ENCODE data around the gene MATN4. TPM values are rescaled to one million over a fixed set of nuclear protein-coding genes. Genes with fewer than 3 reads are reported as not detected.

MATN4 gene
- total RNA-seq, 2 experiments from 2014 or later = 0.35 to 0.48 TPM

DNA sequence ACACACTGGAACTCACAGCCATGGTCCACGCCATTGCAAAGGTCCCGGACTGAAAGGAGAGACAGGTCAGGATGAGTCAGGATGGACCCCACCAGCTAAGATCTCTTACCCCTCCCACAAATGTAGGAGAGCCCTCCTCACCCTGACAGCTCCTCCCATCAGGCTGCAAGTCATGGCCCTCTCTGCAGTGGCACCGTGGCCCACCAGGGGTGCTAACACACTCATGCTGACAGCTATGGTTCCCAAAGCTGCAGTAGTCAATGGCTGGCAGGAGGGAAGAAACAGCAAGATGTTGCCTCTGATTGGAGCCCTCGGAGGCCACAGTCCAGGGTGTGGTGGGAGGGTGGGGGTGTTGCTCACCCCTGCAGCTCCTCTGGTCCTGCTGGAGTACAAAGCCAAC is 7.1 kb downstream of the MATN4 start:
- Mint-ChIP-seq H3K36me3 (ENCODE audit: low read depth) (no peaks in the 10 kb centered on the region), H3K9me3 (ENCODE audit: low read depth) (no peaks in the 10 kb centered on the region), H3K4me1 (peaks cover 22% of the 10 kb centered on the region), H3K27ac (no peak overlapping the region), H3K4me3 (no peak overlapping the region), H3K27me3 (peaks cover 36% of the 10 kb centered on the region)
- DNase-seq = peak; percentile 77
- intact Hi-C loops (cut with DNase I, micrococcal nuclease) = no loop called here
- ChIA-PET POLR2A (no interaction called here), CTCF (interaction anchor here (0.6 to 5.5 kb wide), 11 partner anchors 9 to 437 kb away, joined by 3 to 102 read pairs (median 4); partner anchors contain the start of gene SEMG1)
- peak; percentile 65 for ATAC-seq

DNA sequence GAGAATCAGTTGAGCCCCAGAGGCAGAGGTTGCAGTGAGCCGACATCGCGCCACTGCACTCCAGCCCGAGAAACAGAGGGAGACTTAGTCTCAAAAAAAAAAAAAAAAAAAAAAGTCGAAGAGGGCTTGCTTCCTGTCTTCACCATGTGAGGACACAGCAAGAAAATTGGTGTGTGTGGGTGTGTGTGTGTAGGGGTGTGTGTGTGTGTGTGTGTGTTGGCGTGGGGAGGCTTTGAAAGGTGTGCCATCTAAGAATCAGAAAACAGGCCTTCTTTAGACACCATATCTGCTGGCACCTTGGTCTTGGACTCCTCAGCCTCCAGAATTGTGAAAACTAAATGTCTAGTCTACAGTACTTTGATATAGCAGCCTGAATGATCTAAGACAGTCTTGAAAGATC is 8.3 kb downstream of the MATN4 start:
- ATAC-seq (no peak), DNase-seq (no peak)
- Mint-ChIP-seq H3K27ac (no peak overlapping the region), H3K9me3 (ENCODE audit: low read depth) (peaks cover 2% of the 10 kb centered on the region), H3K4me3 (no peak overlapping the region), H3K27me3 (peaks cover 37% of the 10 kb centered on the region), H3K4me1 (peaks cover 22% of the 10 kb centered on the region), H3K36me3 (ENCODE audit: low read depth) (no peaks in the 10 kb centered on the region)
- ChIA-PET POLR2A (no interaction called here), CTCF (no interaction called here)
- intact Hi-C loops (cut with DNase I, micrococcal nuclease) = no loop called here

DNA sequence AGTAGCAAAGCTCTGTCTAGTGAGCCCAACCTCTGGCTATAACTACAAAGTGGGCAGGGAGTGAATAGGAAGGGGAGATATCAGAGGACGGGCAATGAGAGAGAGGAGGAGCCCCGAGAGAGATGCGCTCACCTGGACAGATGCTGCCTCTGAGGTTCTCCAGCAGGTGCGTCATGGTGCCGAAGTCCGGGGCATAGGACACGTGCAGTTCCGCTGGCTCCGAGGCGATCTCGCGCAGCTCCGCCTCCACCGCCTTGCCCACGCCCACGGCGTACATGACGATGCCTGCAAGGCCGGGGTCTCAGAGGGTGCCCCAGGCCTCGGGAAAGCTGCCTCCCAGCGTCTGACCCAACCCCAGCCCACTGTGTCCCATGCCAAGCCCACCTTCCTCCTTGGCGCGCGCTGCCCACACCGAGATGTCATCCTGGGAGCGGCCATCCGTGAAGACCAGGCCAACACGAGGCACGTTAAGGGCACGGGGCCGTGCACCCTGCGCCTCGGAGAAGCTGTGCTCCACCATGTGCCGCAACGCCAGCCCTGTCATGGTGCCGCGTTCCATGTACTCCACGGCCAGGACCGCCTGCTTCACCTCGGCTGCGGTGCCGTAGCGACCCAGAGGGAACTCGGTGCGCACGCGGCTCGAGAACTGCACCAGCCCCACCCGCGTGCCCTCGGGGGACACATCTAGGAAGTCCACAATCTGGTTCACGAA is 10.2 kb downstream of the MATN4 start:
- POLR2A ChIA-PET = no interaction called here

DNA sequence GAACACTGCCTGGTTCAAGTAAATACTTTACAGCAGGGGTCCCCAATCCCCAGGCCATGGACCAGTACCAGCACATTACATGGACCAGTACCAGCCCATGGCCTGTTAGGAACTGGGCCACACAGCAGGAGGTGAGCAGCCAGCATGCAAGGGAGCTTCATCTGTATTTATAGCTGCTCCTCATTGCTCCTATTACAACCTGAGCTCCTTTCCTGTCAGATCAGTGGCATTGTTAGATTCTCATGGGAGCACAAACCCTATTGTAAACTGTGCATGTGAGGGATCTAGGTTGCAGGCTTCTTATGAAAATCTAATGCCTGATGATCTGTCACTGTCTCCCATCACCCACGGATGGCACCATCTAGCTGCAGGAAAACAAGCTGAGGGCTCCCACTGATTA is 13.4 kb downstream of the MATN4 start:
- no peak overlapping the region for H3K4me3 Mint-ChIP-seq
- no peak overlapping the region for H3K27ac Mint-ChIP-seq
- ATAC-seq = no peak
- CTCF ChIA-PET = interaction anchor here (0.6 to 6.4 kb wide), 43 partner anchors 8 to 496 kb away, joined by 3 to 102 read pairs (median 6); partner anchors contain the start of genes MATN4, PIGT and SEMG1
- H3K4me1 Mint-ChIP-seq = peaks cover 3% of the 10 kb centered on the region
- intact Hi-C loops (cut with DNase I, micrococcal nuclease) = loop anchor here (5.0 kb wide), 3 partner anchors 57 to 252 kb away; no protein-coding TSS in a partner anchor
- DNase-seq = no peak
- peaks cover 35% of the 10 kb centered on the region for H3K27me3 Mint-ChIP-seq
- H3K36me3 Mint-ChIP-seq (ENCODE audit: low read depth) = no peaks in the 10 kb centered on the region
- POLR2A ChIA-PET = interaction anchor here (0.9 kb wide), 1 partner anchor 77 kb away, joined by 4 read pairs; no protein-coding TSS in a partner anchor
- H3K9me3 Mint-ChIP-seq (ENCODE audit: low read depth) = peaks cover 2% of the 10 kb centered on the region

More for the DNA sequence above, 10.2 kb downstream of the MATN4 start:
- H3K9me3 Mint-ChIP-seq (ENCODE audit: low read depth) = peaks cover 2% of the 10 kb centered on the region
- CTCF ChIA-PET = interaction anchor here (1.0 to 1.1 kb wide), 2 partner anchors 14 to 21 kb away, joined by 3 read pairs; no protein-coding TSS in a partner anchor
- H3K27me3 Mint-ChIP-seq = peaks cover 34% of the 10 kb centered on the region
- no peak overlapping the region for H3K27ac Mint-ChIP-seq
- H3K4me1 Mint-ChIP-seq = peaks cover 16% of the 10 kb centered on the region
- ATAC-seq (no peak), DNase-seq (no peak)
- intact Hi-C loops (cut with DNase I, micrococcal nuclease) = no loop called here
- H3K4me3 Mint-ChIP-seq = no peak overlapping the region
- no peaks in the 10 kb centered on the region for H3K36me3 Mint-ChIP-seq (ENCODE audit: low read depth)

DNA sequence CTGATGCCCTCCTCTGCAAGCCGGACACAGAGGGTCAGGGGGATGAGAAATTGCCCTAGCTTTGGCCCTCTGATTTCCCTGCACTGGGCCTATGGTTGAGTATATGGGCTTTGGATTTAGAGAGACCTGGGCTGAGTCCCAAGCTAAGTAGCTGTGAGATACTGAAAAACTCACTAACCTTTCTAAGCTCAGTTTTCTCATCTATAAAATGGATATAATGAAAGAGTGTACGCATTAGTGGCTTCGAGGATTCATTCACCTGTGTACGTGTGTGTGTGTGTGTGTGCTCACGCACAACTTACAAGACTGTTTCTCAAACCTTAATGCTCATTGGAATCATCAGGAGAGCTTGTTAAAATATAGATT is 14.1 kb downstream of the MATN4 start:
- POLR2A ChIA-PET = interaction anchor here (0.6 to 0.9 kb wide), 3 partner anchors 10 to 498 kb away, joined by 3 to 4 read pairs (median 3); partner anchors contain the start of genes DNTTIP1 and WFDC3
- ATAC-seq (no peak), DNase-seq (no peak)
- Mint-ChIP-seq H3K36me3 (ENCODE audit: low read depth) (no peaks in the 10 kb centered on the region), H3K4me1 (peaks cover 3% of the 10 kb centered on the region), H3K9me3 (ENCODE audit: low read depth) (peaks cover 2% of the 10 kb centered on the region), H3K4me3 (peak overlapping the region; percentile 67), H3K27me3 (peaks cover 35% of the 10 kb centered on the region), H3K27ac (no peak overlapping the region)
- CTCF ChIA-PET = interaction anchor here (0.6 to 6.4 kb wide), 72 partner anchors 9 to 1163 kb away, joined by 3 to 102 read pairs (median 4); partner anchors contain the start of genes MATN4, PIGT, SEMG1 and SEMG2
- intact Hi-C loops (cut with DNase I, micrococcal nuclease) = loop anchor here (5.0 kb wide), 3 partner anchors 57 to 252 kb away; no protein-coding TSS in a partner anchor

DNA sequence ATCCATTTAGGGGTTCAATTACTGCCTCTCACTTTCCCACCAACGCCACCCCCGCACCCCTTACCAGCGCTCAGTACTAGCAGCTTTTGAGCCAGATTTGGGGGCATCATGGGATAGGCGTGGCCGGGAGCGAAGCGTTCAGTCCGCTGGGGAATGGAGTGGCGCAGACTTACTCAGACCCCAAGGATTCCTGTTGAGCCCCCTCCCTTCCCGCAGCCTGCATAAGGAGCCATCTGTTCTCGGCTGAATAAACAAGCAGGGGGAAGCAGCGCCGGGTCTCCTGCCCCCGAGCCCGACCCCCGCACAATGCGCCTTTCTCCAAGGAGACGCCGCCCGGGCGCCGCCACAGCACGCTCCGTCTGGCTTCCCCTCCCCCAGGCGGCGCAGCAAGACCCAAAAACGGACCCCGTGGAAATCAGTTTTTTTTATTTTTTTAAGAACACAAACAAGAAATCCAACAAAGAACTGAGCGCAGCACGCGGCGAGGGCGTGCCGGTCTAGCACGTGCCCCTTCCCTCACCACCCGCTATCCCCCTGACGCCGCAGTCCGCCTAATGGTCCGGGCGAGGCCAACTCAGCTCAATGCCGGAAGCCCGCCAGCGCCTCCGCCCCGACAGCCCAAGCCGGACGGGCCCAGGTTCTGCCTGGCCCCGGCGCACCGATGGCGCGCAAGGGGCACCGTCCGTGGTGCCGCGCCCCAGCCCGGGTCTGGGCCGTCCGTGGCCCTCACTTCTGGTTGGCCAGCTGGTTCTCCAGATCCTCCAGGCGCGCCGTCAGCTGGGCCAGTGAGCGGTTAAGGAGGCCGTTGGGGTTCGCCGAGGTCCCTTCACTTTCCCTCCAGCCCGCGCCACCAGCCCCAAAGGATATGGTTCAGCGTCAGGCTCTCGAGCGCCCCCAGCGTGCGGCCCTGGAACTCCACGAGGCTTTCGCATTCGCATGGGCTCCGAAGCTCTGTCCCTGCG is 14.8 kb downstream of the MATN4 start:
- peaks cover 2% of the 10 kb centered on the region for H3K9me3 Mint-ChIP-seq (ENCODE audit: low read depth)
- H3K4me1 Mint-ChIP-seq = peaks cover 3% of the 10 kb centered on the region
- no peaks in the 10 kb centered on the region for H3K36me3 Mint-ChIP-seq (ENCODE audit: low read depth)
- intact Hi-C loops (cut with DNase I, micrococcal nuclease) = loop anchor here (1.0 to 5.0 kb wide), 4 partner anchors 18 to 251 kb away; no protein-coding TSS in a partner anchor
- peaks cover 33% of the 10 kb centered on the region for H3K27me3 Mint-ChIP-seq
- peak; percentile 92 for DNase-seq
- H3K4me3 Mint-ChIP-seq = peak overlapping the region; percentile 67
- peak; percentile 93 for ATAC-seq
- CTCF ChIA-PET = interaction anchor here (0.6 to 6.4 kb wide), 73 partner anchors 9 to 1163 kb away, joined by 3 to 102 read pairs (median 4); partner anchors contain the start of genes MATN4, PIGT, SEMG2 and SLPI
- peak overlapping the region; percentile 42 for H3K27ac Mint-ChIP-seq
- POLR2A ChIA-PET = interaction anchor here (0.6 to 0.9 kb wide), 3 partner anchors 10 to 499 kb away, joined by 3 to 4 read pairs (median 3); partner anchors contain the start of genes DNTTIP1 and WFDC3

DNA sequence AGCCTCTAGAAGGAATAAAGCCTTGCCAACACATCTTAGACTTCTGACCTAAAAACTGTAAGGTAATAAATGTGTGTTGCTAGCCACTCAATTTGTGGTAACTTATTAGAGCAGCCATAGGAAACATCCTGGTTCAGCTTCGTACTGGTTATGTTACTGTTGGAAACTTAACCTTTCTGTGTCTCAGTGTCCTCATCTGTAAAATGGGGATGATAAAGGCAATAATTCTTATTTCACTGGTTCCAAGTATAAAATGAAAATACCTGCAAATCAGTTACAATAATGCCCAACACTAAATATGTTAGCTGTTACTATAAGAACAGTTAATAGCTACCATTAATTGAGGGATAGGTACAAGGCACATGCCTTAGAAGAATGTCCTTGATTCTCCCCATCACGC is 15.8 kb downstream of the MATN4 start:
- H3K27ac Mint-ChIP-seq = no peak overlapping the region
- H3K36me3 Mint-ChIP-seq (ENCODE audit: low read depth) = no peaks in the 10 kb centered on the region
- peaks cover 2% of the 10 kb centered on the region for H3K9me3 Mint-ChIP-seq (ENCODE audit: low read depth)
- intact Hi-C loops (cut with DNase I, micrococcal nuclease) = loop anchor here (5.0 kb wide), 3 partner anchors 55 to 250 kb away; no protein-coding TSS in a partner anchor
- H3K4me3 Mint-ChIP-seq = no peak overlapping the region
- peaks cover 3% of the 10 kb centered on the region for H3K4me1 Mint-ChIP-seq
- ChIA-PET CTCF (interaction anchor here (0.7 to 6.4 kb wide), 22 partner anchors 8 to 272 kb away, joined by 3 to 102 read pairs (median 5); no protein-coding TSS in a partner anchor), POLR2A (no interaction called here)
- peaks cover 34% of the 10 kb centered on the region for H3K27me3 Mint-ChIP-seq
- DNase-seq = no peak
- no peak for ATAC-seq

DNA sequence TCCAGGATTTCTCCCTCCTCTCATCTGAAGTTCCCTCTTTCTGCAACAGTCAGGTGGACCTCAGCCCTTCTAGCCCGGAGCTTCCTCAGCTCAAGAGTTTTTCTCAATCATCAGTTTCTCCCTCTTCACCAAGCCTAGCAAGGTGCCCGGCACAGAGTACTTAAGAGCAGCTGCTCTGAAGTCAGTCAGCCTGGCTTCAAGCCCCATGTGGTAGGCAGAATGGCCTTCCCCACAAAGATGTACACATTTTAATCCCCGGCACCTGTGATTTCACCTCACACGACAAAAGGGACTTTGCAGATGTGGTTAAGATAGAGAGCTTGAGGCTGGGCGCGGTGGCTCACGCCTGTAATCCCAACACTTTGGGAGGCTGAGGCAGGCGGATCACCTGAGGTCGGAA is 16.6 kb downstream of the MATN4 start:
- peaks cover 34% of the 10 kb centered on the region for H3K27me3 Mint-ChIP-seq
- H3K4me1 Mint-ChIP-seq = peaks cover 3% of the 10 kb centered on the region
- no peaks in the 10 kb centered on the region for H3K36me3 Mint-ChIP-seq (ENCODE audit: low read depth)
- DNase-seq = no peak
- intact Hi-C loops (cut with DNase I, micrococcal nuclease) = loop anchor here (1.0 to 5.0 kb wide), 7 partner anchors 54 to 281 kb away; no protein-coding TSS in a partner anchor
- no peak for ATAC-seq
- no peak overlapping the region for H3K4me3 Mint-ChIP-seq
- H3K9me3 Mint-ChIP-seq (ENCODE audit: low read depth) = peaks cover 2% of the 10 kb centered on the region
- no peak overlapping the region for H3K27ac Mint-ChIP-seq
- ChIA-PET CTCF (interaction anchor here (0.6 to 6.4 kb wide), 32 partner anchors 11 to 1876 kb away, joined by 3 to 102 read pairs (median 4); partner anchors contain the start of gene SYS1), POLR2A (no interaction called here)

DNA sequence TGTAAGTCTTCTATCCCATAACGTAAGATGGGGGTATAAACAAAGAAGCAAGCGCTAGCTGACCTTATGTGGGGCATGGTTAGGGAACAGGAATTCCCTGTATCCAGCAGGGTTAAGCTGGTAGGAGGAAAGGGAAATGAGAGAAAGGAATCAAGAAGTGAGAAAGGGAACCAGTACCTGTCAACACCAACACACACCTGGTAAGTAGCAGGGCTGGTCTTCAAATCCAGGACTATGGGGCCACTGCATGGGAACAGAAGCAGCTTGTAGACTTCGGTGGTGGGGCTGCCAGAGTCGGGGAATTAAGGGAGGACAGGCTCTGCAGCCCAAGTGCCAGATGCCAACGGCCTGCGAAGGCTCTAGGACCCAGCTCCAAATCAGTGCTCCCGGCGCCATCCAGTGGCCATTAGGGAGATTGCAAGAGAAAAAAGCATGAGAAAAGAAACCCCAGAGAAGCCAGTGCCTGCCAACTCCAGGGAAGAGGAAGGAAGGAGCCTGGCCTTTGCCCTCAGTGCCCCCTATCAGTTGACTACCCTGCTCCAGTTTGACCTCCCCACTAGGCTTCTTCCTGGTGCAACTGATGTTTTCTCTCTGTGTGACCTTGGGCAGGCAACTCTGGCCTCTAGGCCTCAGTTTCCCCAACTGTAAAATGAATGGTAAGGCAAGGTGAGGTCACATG is 17.3 kb downstream of the MATN4 start:
- no peak overlapping the region for H3K27ac Mint-ChIP-seq
- DNase-seq (peak; percentile 83), ATAC-seq (peak; percentile 42)
- H3K9me3 Mint-ChIP-seq (ENCODE audit: low read depth) = peaks cover 2% of the 10 kb centered on the region
- POLR2A ChIA-PET = interaction anchor here (0.6 kb wide), 1 partner anchor 324 kb away, joined by 3 read pairs; no protein-coding TSS in a partner anchor
- H3K4me3 Mint-ChIP-seq = no peak overlapping the region
- CTCF ChIA-PET = interaction anchor here (0.6 to 6.4 kb wide), 37 partner anchors 10 to 480 kb away, joined by 3 to 102 read pairs (median 4); partner anchors contain the start of gene SYS1
- no peaks in the 10 kb centered on the region for H3K36me3 Mint-ChIP-seq (ENCODE audit: low read depth)
- intact Hi-C loops (cut with DNase I, micrococcal nuclease) = loop anchor here (1.0 to 5.0 kb wide), 7 partner anchors 54 to 280 kb away; no protein-coding TSS in a partner anchor
- H3K4me1 Mint-ChIP-seq = peaks cover 3% of the 10 kb centered on the region
- peaks cover 31% of the 10 kb centered on the region for H3K27me3 Mint-ChIP-seq

DNA sequence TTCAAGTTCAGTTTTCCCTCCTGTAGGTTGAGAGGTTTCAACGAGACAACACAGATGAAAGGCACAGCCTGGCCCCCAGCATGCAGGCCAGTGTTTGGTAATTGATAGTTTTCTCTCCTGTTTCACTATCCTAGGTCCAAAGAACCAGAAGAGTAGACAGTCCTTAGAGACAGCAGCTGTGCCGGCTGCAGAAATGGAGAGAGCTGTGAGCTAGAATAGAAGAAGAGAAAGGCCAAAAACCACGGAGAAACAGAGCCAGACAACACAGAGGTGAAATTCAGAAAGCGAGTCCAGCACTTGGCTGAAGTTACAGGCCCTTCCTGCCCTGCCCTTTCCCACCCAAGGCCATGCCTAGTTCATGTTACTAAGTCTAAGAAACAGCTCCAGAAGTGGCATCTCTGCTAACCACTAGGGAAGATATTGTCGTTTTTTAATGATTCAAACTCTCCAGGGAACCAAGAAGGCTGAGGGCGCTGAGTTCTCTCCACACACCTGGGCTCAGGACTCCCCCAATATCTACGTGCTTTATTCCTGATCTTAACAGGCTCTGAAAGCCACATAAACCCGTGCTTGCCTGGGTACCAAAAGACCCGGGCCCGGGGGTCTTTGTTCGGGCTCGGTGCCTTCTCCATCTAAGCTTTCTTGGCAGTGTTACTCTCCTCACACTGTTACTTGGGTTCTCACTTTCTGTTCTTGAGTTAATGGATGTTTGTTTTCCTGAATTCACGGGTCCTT is 18.0 kb downstream of the MATN4 start:
- Mint-ChIP-seq H3K9me3 (ENCODE audit: low read depth) (peaks cover 1% of the 10 kb centered on the region), H3K27me3 (peaks cover 29% of the 10 kb centered on the region), H3K27ac (no peak overlapping the region), H3K4me1 (peaks cover 3% of the 10 kb centered on the region), H3K4me3 (no peak overlapping the region), H3K36me3 (ENCODE audit: low read depth) (no peaks in the 10 kb centered on the region)
- ChIA-PET POLR2A (no interaction called here), CTCF (interaction anchor here (0.6 to 6.4 kb wide), 31 partner anchors 9 to 481 kb away, joined by 3 to 102 read pairs (median 5); partner anchors contain the start of gene SYS1)
- no peak for ATAC-seq
- DNase-seq = no peak
- intact Hi-C loops (cut with DNase I, micrococcal nuclease) = loop anchor here (2.0 to 5.0 kb wide), 6 partner anchors 53 to 279 kb away; no protein-coding TSS in a partner anchor
